Stimulated activated CD8-positive, alpha-beta memory T cell treated with anti-CD3 and anti-CD28 coated beads, Interleukin-15, amount 100 ng/mL, for 48 hours (primary cell): ENCODE results near the gene KLHL22.

Experiments
- DNase-seq, 2 donors: peaks; one replicate each; pipeline ENCODE4 v3.0.0-alpha.2; 2020; ENCODE audit warnings: low read depth in 2 of 2

The KLHL22 gene

GRCh38 chr22:20448630-20449029 lies 47.0 kb downstream of the KLHL22 start:
- DNase-seq = no peak

- no peak for DNase-seq
Observed at GRCh38 chr22:20446383-20446970, 49.1 kb downstream of the KLHL22 start.

GRCh38 chr22:20444325-20444724 lies 51.3 kb downstream of the KLHL22 start:
- DNase-seq = no peak

- DNase-seq = no peak
Observed at GRCh38 chr22:20442485-20443284, 52.9 kb downstream of the KLHL22 start.

GRCh38 chr22:20441631-20442484 lies 53.7 kb downstream of the KLHL22 start:
- DNase-seq = no peak

- no peak for DNase-seq
Observed at GRCh38 chr22:20440637-20441591, 54.7 kb downstream of the KLHL22 start.

- DNase-seq = no peak
Observed at GRCh38 chr22:20439928-20440575, 55.5 kb downstream of the KLHL22 start.

GRCh38 chr22:20439556-20439927 lies 56.1 kb downstream of the KLHL22 start:
- DNase-seq = no peak

- no peak for DNase-seq
Observed at GRCh38 chr22:20438678-20439492, 56.7 kb downstream of the KLHL22 start.

- no peak for DNase-seq
Observed at GRCh38 chr22:20438427-20438677, 57.2 kb downstream of the KLHL22 start.

GRCh38 chr22:20437613-20438426 lies 57.8 kb downstream of the KLHL22 start, which contains the start of gene SCARF2:
Gene SCARF2, minus strand, starts transcription at chr22:20437825. Its CDS starts 71 bp downstream, at chr22:20437754.
- DNase-seq = no peak

GRCh38 chr22:20436768-20437612 lies 58.6 kb downstream of the KLHL22 start:
- DNase-seq = no peak

GRCh38 chr22:20436307-20436767 lies 59.3 kb downstream of the KLHL22 start:
- no peak for DNase-seq

- no peak for DNase-seq
Observed at GRCh38 chr22:20435436-20436306, 59.9 kb downstream of the KLHL22 start.

- DNase-seq = no peak
Observed at GRCh38 chr22:20434773-20435172, 60.8 kb downstream of the KLHL22 start.

- DNase-seq = no peak
Observed at GRCh38 chr22:20434264-20434751, 61.3 kb downstream of the KLHL22 start.

- DNase-seq = no peak
Observed at GRCh38 chr22:20433686-20434241, 61.8 kb downstream of the KLHL22 start.
